ENCODE measurements around the gene GLRA1.

The GLRA1 gene

DNA sequence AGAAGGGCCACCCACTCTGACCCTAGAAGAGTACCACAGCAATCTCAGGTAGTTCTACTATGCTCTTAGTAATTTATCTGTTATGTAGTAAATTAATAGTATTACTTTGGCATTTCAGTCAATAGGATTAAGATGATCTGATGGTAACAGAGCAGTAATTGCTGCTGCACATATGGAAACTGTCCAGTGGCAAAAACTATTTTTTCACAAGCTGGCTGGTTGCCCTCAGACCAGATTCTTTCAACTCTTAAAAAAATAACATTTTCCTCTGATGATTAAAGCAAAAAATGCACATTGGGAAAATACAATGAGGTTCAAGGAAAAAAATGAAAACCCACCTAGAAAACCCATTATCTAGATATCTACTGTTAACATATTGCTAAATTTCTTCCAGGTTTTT lies 19.7 kb downstream of the GLRA1 start:
- TF ChIP-seq CTCF (IDR thresholded peaks at IDR 0.05) = no peak
- peaks cover 12% of the 10 kb centered on the region for H3K4me1 Mint-ChIP-seq
- H3K4me3 Mint-ChIP-seq = no peak overlapping the region
- H3K27ac Mint-ChIP-seq = no peak overlapping the region
- DNase-seq = no peak
- H3K9me3 Mint-ChIP-seq = no peaks in the 10 kb centered on the region
- peaks cover 37% of the 10 kb centered on the region for H3K27me3 Mint-ChIP-seq (ENCODE audit: low read depth, poor library complexity)
- no peaks in the 10 kb centered on the region for H3K36me3 Mint-ChIP-seq (ENCODE audit: low read depth)

GRCh38 chr5:151904127-151904526 lies 20.5 kb downstream of the GLRA1 start:
- no peak for TF ChIP-seq CTCF (IDR thresholded peaks at IDR 0.05)
- no peak for DNase-seq
- Mint-ChIP-seq H3K27ac (no peak overlapping the region), H3K27me3 (ENCODE audit: low read depth, poor library complexity) (peaks cover 37% of the 10 kb centered on the region), H3K4me1 (peaks cover 12% of the 10 kb centered on the region), H3K9me3 (no peaks in the 10 kb centered on the region), H3K36me3 (ENCODE audit: low read depth) (no peaks in the 10 kb centered on the region), H3K4me3 (no peak overlapping the region)

DNA sequence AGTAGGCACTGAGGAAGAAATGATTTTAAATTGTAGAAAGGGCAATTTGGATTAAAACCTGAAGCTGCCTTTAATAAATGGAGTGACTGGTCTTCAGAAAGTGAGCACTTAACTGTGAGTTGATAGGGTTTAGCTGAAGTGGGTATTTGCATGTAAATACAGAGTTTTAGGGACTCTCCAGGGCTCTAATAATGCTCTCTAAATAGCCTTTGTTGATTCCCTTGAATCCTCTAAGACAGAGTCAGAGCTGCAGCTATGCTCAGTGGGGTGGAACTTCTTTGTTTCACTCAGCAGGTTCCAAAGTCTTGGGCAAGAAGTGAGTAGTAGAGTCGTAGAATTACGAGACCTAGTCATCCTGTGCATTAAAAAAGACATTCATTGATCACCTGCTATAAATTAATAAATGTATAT lies 21.4 kb downstream of the GLRA1 start:
- H3K27ac Mint-ChIP-seq = no peak overlapping the region
- H3K4me3 Mint-ChIP-seq = no peak overlapping the region
- no peak for TF ChIP-seq CTCF (IDR thresholded peaks at IDR 0.05)
- H3K36me3 Mint-ChIP-seq (ENCODE audit: low read depth) = no peaks in the 10 kb centered on the region
- H3K27me3 Mint-ChIP-seq (ENCODE audit: low read depth, poor library complexity) = peaks cover 38% of the 10 kb centered on the region
- H3K4me1 Mint-ChIP-seq = peaks cover 12% of the 10 kb centered on the region
- DNase-seq = no peak
- no peaks in the 10 kb centered on the region for H3K9me3 Mint-ChIP-seq

- H3K36me3 Mint-ChIP-seq (ENCODE audit: low read depth) = no peaks in the 10 kb centered on the region
- no peak overlapping the region for H3K27ac Mint-ChIP-seq
- DNase-seq = no peak
- no peak overlapping the region for H3K4me3 Mint-ChIP-seq
- no peak for TF ChIP-seq CTCF (IDR thresholded peaks at IDR 0.05)
- no peaks in the 10 kb centered on the region for H3K9me3 Mint-ChIP-seq
- H3K27me3 Mint-ChIP-seq (ENCODE audit: low read depth, poor library complexity) = peaks cover 35% of the 10 kb centered on the region
- H3K4me1 Mint-ChIP-seq = peaks cover 12% of the 10 kb centered on the region
Measured at GRCh38 chr5:151902215-151902614, 22.4 kb downstream of the GLRA1 start.

DNA sequence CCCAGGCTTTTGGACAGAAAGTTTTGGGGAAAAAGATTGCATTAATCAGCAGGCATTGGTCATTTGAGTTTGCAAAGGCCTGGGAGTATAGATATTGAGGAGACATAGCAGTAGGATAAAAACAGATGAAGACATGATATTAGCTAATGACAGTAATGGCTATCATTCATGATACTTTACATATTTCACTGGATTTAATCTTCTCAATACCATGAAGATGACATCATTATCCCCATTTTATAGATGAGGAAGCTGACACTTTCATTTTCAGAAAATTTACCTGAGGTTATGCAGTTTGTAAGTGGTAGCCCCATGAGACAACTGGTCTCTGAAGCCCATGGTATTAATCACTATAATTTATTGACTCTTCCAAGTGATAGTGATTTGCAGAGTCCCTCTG lies 23.0 kb downstream of the GLRA1 start:
- Mint-ChIP-seq H3K27me3 (ENCODE audit: low read depth, poor library complexity) (peaks cover 29% of the 10 kb centered on the region), H3K4me1 (peaks cover 12% of the 10 kb centered on the region), H3K9me3 (no peaks in the 10 kb centered on the region), H3K36me3 (ENCODE audit: low read depth) (no peaks in the 10 kb centered on the region), H3K27ac (no peak overlapping the region), H3K4me3 (no peak overlapping the region)
- TF ChIP-seq CTCF (IDR thresholded peaks at IDR 0.05) = no peak
- no peak for DNase-seq

DNA sequence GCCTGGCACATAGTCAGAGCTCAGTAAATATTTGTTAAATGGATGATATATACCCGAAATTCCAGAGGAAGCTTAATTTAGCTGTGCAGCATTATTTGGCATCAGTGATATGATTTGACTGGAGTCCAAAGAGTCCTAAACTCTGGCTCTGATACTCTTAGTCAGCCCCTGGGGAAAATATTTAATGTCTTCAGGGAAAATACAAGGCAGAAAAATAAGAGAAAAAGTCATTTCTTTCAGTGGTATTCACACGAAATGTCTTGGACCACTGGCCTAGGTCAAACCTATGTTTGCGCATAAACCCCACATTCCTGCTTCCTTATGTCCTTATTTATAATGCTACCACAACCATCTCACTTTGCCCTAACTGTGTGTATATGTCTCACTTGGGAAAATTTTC lies 23.8 kb downstream of the GLRA1 start:
- Mint-ChIP-seq H3K9me3 (no peaks in the 10 kb centered on the region), H3K27me3 (ENCODE audit: low read depth, poor library complexity) (peaks cover 28% of the 10 kb centered on the region), H3K27ac (no peak overlapping the region), H3K4me3 (no peak overlapping the region), H3K36me3 (ENCODE audit: low read depth) (no peaks in the 10 kb centered on the region), H3K4me1 (peaks cover 12% of the 10 kb centered on the region)
- no peak for DNase-seq
- TF ChIP-seq CTCF (IDR thresholded peaks at IDR 0.05) = no peak
